Stimulated activated CD8-positive, alpha-beta memory T cell treated with anti-CD3 and anti-CD28 coated beads, Interleukin-4, amount 100 ng/mL, for 4 hours (primary cell): ENCODE data around the gene ABCA3.

Experiments used
- DNase-seq, 2 donors: peaks; one replicate each; pipeline ENCODE4 v3.0.0-alpha.2; 2020; ENCODE audit warnings: low read depth in 2 of 2, low spot score in 1 of 2

Gene ABCA3

GRCh38 chr16:2317231-2318020 is 23.1 kb downstream of the ABCA3 start:
- no peak for DNase-seq

- DNase-seq, result no peak
Observed at GRCh38 chr16:2308089-2308962, 32.2 kb downstream of the ABCA3 start.

- DNase-seq, result no peak
Observed at GRCh38 chr16:2299915-2300192, 40.7 kb downstream of the ABCA3 start.

- DNase-seq, result no peak
Observed at GRCh38 chr16:2299121-2299914, 41.2 kb downstream of the ABCA3 start.

GRCh38 chr16:2298621-2299020 is 41.9 kb downstream of the ABCA3 start:
- no peak for DNase-seq

- no peak for DNase-seq
Observed at GRCh38 chr16:2297506-2297860, 43.0 kb downstream of the ABCA3 start.

- no peak for DNase-seq
Observed at GRCh38 chr16:2296661-2297505, 43.6 kb downstream of the ABCA3 start.

GRCh38 chr16:2295056-2295798 is 45.3 kb downstream of the ABCA3 start:
- no peak for DNase-seq

GRCh38 chr16:2292221-2292620 is 48.3 kb downstream of the ABCA3 start:
- DNase-seq, result no peak

- DNase-seq, result no peak
Observed at GRCh38 chr16:2289282-2289681, 51.2 kb downstream of the ABCA3 start.

GRCh38 chr16:2288726-2289125 is 51.8 kb downstream of the ABCA3 start:
- DNase-seq, result no peak

GRCh38 chr16:2287916-2288547 is 52.5 kb downstream of the ABCA3 start:
- no peak for DNase-seq

- no peak for DNase-seq
Observed at GRCh38 chr16:2286550-2286949, 54.0 kb downstream of the ABCA3 start.

GRCh38 chr16:2285731-2286191 is 54.8 kb downstream of the ABCA3 start:
- no peak for DNase-seq

GRCh38 chr16:2284797-2285576 is 55.5 kb downstream of the ABCA3 start:
- no peak for DNase-seq

- no peak for DNase-seq
Observed at GRCh38 chr16:2284001-2284770, 56.3 kb downstream of the ABCA3 start.

GRCh38 chr16:2282866-2283555 is 57.5 kb downstream of the ABCA3 start:
- no peak for DNase-seq

- DNase-seq, result no peak
Observed at GRCh38 chr16:2282262-2282661, 58.3 kb downstream of the ABCA3 start.
